ENCODE measurements around the gene PRPS2.

Gene PRPS2

DNA sequence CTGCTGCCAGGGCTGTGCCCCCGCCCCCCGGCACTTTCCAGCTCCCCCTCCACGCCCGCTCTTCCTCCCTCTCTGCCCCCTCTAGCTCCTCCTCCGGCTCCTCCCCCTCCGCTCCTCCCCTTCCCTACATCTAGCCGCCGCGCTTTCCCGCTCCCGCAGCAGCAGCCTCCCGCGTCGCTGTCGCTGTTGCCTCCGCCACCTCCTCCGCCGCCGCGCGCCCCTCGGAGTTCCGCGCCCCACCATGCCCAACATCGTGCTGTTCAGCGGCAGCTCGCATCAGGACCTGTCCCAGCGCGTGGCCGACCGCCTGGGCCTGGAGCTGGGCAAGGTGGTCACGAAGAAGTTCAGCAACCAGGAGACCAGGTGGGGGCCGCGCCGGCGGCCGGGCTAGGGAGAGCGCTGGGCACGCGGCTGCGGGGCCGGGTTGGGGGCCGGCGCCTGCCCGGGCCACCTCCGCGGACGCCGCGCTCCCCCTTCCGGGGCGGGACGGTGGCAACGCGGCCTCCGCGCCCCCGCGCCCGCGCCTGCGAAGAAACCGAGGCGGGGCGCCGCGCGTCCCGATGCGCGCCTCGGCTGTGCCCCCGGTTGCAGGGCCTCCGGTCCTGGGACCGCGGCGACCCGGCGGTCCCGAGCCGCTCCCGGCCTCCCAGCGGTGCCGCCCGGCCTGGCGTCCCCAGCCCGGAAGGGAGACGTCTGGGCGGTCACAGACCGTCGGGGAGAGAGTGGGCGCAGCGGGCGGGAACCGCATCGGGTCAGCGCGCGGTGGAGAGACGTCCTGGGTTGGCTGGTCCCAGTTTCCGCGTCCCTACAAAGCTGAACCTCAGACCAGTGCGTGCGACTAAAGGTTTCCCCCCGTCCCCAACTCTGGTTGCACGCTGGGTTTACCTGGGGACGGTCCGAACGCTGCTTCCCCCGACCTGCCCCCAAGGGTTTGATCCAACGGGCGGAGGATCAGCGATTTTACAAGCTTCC lies at the start of gene PRPS2:
PRPS2 (plus strand) TSS at position 156 of the 972 bp plus-strand sequence; CDS start at position 242, 86 bp downstream.
- DNase-seq (ENCODE audit: low spot score) = peak; percentile 58

DNA sequence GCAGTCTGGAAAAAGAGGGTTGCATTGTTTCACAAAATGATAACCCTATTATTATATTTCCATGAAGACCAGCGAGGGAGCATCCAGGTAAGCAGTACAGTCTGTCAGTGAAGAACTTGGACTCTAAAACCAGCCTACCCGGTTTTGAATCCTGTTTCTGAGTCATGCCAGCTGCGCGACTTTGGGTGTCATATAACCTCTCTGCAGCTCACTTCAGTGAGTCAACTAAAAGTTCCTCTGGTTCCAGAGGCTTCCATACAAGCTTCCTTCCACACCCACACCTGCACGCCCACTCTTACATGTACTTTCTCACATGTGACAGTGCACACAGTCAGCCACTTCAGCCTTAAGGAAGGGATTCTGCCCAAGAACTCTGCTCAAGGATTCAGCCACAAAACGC lies 49.8 kb upstream of the PRPS2 start:
- no peak for DNase-seq (ENCODE audit: low spot score)

DNA sequence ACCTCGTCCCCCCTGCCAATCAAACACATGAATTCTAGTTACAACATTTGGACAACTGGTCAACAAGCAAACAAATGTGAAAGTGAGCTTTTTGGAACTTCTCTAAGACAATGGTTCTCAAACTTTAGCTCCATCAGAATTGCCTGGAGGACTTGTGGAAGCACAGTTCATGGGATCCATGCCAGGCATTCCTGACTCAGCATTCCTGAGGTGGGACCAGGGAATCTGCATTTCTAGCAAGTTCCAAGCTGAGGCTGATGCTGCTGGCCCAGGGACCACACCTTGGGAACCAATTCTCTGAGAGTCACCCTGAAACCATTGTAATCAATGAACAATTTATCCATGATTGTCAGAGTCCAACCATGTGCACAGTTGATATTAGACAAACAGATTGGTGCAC lies 43.8 kb upstream of the PRPS2 start:
- DNase-seq (ENCODE audit: low spot score) = no peak

DNA sequence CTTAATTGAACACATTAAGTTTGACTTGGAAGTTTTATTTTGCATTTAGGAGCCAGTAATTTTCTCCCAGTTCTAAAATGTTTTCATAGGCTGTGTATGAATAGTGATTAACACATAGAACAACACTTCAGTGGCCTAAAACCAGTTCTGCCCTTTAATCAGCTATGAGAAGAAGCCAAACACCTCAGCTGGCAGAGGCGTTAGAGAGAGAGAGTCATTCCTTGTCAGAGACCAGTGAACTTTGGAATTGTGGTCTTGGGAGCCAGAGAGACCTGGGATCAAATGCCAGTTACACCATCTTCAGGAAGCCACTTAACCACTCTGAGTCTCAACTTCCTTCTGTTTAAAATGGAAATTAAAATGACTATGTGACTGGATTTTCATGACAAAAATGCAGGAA lies 39.3 kb upstream of the PRPS2 start:
- DNase-seq (ENCODE audit: low spot score) = no peak

DNA sequence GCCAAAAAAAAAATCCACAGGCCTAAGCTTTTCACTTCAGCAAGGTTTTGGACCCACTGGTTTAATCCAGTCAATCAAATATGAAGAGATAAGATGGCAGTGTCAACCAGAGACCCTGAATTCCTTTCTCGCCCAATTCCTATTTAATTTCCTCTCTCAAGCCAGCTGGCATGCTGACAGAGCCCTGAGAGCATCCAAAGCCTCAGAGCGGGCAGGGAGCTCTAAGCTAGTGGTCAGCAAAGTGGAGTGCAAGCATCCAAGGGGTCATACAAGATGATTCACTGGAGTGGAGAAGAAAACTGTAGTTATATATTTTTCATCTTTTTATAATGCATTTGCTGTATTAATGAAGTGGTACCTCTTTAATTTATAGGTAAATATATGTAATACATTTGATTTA lies 37.8 kb upstream of the PRPS2 start:
- no peak for DNase-seq (ENCODE audit: low spot score)

DNA sequence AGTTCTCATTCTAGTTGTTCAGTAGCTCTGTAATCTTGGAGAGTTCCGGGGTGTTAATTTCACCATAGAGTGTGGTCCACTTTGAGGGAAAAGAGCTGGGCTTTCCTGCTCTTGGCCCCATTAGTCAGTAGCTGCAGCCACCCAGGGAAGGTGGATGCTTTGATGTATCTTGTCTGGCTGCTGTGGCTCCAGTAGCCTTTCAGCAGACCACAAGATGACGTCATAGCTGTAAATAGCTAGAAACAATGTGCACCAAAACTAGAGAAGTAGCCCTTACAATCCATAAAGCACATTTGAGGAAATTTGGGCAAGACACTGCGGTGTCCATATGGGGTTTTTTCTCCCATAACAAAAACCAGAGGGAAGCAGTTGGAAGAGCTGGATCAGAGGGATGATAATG lies 32.9 kb upstream of the PRPS2 start:
- DNase-seq (ENCODE audit: low spot score) = peak; percentile 33

DNA sequence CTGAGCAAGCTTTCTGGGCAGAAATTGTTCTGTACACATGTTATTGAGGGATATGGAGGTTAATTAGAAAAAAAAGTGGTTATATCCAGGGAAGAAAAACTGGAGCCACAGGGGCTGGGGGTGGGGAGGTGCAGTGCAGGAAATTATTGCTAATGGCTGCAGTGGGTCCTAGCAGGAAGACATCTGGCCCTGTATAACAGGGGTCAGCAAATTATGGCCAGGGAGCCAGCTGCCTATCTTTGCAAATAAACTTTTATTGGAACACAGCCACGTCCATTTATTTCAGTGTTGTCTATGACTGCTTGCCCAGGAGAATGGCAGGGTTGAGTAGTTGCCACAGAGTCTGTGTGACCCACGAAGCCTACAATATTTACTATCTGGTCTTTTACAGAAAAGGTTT lies 23.4 kb upstream of the PRPS2 start:
- no peak for DNase-seq (ENCODE audit: low spot score)

DNA sequence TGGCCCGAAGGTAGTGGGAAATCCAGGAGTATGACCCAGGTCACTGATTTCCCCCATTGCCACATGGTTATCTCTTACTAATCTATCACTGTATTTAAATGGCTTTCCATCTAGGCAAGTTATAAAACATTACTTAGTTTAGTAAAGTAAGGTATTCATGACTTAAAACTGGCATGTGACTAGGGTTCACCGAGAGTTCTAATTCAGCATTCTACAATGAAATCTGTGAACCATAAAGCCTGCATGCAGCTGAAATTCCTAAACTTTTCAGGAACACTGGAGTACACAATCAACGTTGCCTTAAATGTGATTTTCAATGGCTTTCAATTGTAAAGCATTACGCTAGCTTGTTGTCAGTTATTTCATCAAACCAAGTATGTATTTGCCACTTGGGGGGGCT lies 22.7 kb upstream of the PRPS2 start:
- no peak for DNase-seq (ENCODE audit: low spot score)

DNA sequence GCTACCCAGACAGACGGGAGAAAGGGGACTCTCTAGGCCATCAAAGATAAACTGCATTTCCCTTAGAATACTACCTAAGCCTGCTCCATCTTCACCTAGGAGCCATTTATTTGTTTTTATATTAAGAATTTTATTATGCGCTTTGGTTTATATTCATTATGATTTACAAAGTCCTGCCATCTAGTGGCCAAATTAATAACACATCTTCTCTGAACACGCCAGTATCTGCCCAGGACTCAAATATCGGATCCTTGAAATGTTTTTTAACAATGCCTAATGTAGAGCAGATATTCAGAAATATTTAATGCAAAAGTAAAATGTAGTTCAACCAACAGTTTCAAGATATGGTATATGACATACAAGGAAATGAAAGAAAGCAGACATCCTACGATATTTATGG lies 20.8 kb upstream of the PRPS2 start:
- DNase-seq (ENCODE audit: low spot score) = peak; percentile 11

DNA sequence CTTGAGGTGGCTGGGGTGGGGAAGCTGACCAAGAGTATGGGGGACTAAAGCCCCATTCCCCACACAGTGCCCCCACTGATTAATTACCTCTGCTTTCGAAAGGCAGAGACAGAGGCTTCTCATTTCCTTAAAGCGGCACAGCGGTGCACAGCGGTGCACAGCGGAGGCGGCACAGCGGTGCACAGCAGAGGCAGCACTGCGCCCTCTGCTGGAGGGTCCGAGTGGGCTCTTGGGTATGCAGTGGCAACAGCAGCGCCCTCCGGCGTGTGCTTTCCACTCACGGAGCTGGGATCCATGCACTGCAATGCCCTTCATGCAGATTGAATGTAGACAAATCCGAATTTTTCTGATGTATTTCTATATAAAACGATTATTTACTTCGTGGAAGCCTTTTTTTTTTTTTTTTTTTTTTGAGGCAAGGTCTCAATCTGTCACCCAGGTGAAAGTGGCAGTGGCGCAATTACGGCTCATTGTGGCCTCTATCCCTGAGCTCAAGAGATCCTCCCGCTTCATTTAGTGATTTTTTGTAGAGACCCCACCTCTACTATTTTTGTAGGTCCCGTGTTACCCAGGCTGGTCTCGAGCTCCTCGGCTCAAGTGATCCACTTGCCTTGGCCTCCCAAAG lies 19.7 kb upstream of the PRPS2 start:
- no peak for DNase-seq (ENCODE audit: low spot score)

DNA sequence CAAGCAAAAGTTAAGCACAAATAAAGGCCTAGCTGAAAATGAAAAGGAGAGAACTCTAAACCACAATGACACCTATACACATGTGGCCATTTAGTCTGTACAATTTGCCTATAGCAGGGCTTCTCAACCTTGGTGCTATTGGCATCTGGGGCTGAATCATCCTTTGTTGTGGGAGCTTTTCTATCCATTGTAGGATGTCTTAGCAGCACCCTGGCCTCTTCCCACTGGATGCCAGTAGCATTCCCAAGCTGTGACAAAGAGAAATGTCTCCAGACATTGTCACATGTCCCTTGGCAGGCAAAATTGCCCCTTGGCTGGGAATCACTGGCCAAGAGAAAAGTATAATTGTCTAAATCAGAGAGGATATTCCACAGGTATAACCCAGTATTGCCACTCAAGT lies 13.5 kb upstream of the PRPS2 start:
- DNase-seq (ENCODE audit: low spot score) = peak; percentile 36

DNA sequence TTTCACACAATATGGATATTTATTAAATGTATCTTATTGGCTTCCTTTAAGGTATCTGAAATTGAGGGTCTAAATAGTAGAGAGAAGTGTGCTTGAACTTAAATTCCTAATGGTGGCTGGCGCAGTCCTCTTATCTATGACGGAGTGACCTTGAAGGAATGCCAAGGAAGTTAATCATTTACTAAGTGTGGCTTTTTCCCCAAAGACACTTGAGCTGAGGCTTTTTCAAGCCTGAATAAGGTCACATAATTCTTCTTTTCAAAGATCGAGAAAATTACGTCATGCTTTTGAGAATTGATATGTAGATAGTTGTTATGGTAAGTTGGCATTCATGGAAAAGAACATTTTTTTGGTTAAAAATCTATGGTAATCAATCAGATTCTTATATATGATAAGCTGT lies 11.7 kb upstream of the PRPS2 start:
- no peak for DNase-seq (ENCODE audit: low spot score)

DNA sequence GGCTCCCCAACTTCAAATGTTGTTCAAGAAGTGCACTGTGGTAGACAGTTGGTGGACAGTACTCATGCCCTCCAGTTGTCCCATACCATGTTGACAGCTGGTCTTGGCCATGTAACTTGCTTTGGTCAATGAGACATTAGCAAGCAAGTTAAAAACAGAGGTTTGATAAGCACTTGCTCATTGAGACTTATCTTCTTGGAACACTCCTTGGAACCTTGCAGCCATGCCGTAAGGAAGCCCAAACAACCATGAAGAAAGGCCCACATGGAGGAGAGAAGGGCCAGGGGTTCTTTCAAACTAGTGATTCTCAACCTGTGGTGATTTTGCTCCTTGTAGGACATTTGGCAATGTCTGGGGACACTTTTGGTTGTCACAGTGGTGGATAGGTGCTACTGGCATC lies 2.6 kb upstream of the PRPS2 start:
- DNase-seq (ENCODE audit: low spot score) = no peak

DNA sequence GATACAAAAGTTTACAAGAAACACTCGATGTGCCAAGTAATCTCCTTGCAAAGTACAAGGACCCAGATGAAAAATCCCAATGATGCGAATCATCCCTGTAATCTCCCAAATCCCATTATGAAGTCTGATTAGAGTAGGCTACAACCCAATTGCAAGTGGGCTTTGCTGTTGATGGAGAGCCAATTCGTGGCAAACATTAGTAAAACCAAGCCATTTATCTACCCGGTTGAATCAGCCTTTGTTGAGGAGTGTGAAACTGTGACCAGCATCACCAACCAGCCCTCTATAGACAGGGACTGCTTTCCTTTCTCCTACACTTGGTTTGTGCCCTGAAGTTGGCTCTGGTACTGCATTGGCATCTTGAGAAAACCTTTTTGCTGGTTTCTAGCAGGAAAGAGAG lies 1.2 kb upstream of the PRPS2 start:
- DNase-seq (ENCODE audit: low spot score) = no peak

DNA sequence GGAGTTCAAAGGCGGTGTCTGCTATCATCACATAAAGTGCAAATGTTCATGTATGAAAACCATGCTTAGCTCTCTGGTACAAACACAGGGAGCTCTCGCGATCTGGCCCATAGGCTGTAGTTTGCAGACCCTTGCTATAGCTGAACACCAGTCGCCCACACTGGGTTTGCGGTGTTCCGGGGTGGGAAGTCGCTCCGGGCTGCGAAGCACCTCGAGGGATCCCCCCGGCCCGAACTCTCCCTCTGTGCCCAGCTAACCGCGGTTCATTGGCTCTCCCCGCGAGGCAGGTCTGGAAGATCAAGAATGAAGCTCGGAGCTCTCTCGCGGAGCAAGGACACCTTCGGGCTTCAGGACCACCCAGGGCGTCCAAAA lies 341 bp upstream of the PRPS2 start:
- peak; percentile 18 for DNase-seq (ENCODE audit: low spot score)

DNA sequence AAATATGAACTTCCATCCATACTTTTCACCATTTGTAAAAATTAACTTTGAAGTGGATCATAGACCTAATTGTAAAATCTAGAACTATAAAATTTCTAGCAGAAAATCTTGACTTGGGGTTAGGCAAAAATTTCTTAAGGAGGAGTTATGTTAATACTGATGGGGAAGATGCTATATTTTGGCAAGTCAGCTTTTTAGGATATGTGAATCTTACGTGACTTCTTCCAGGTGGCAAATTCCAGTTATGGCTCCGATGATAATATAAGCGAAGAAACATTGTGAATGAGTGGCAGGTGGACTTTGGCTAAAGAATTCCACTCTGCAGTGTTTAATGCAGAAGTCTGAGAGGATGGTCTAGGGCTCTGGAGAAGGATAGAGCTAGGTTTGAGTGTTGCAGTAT lies 1.5 kb downstream of the PRPS2 start:
- no peak for DNase-seq (ENCODE audit: low spot score)

DNA sequence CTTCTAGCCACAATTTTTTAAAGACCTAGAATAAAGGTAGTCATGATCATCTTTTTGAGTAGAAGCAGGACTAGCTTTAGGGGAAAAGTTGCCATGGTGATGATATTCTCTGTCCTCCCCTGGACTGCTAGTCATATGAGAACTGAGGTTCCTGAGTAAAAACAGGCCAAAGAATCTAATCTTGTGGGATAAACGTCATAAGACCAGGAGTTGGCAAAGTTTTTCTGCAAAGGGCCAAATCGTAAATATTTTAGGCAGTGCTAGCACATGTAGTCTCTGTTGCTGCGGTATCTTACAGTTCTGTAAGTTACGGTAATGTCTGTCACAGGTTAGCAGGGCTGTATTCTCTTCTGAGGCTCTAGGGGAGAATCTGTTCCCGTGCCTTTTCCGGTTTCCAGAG lies 3.4 kb downstream of the PRPS2 start:
- no peak for DNase-seq (ENCODE audit: low spot score)

DNA sequence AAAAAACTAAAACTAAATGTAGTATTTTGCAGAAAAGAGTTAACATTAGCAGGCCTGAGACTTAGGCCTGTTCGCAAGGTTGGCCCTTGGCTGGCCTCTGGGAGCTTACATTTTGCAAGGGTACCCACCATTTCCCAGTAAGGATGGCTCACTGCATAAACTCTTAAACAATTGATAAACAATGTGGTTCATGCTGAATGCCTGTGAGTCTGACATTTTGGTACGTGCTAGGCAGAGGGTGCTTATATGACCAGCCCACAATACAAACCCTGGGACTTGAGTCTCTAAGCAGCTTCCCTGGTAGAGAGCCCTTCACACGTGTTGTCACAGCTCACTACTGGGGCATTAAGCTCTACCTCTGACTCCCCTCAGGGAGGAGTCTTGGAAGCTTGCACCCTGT lies 7.4 kb downstream of the PRPS2 start:
- DNase-seq (ENCODE audit: low spot score) = no peak

DNA sequence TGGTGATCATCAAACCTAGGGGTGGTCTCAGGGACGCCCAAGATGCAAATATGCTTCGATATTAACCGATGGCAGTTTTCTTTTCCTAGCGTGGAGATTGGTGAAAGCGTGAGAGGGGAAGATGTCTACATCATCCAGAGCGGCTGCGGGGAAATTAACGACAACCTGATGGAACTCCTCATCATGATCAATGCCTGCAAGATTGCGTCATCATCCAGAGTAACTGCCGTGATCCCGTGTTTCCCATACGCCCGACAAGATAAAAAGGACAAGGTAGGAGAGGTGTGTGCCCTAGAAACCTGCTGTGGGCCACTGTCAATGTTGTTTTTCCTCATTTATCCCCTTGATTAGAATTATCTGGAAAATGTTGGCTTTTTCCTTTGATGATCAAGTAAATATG lies 7.9 kb downstream of the PRPS2 start:
- no peak for DNase-seq (ENCODE audit: low spot score)

DNA sequence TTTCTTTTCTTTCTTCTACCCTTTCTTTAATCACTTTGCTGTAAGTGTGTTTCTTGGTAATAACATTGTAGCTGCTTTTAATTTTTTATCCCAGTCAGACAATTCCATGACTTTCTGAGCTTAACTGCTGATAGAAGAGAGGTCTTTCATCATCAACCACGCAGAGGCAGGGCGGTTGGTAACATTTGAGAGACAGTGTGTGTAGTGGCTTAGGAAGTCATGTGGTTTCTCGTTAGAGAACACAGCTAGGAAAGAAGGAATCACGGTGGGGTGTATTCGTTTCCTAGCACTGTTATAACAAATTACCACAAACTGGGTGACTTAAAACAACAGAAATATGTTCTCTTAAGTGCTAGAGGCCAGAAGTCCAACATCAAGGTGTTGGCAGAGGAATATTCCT lies 11.5 kb downstream of the PRPS2 start:
- no peak for DNase-seq (ENCODE audit: low spot score)

DNA sequence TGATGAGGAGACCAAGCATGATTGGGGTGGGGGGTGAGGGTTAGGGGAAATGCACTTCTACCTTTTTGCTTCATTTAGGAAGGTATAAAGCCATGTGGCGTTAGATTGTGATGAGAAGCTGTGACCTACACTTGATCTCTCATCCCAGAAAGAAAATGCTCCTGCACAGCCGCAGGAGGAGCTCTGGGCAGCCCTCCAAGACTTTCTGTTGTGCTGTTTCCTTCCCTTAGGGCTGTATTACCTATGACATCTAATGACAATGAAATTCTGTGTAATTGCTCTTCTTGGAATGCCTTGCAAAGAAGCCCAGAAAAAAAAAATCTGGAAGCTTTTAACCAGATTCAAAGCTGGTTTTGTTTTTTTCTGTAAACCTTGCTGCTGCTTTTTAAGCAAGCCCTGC lies 13.4 kb downstream of the PRPS2 start:
- no peak for DNase-seq (ENCODE audit: low spot score)

DNA sequence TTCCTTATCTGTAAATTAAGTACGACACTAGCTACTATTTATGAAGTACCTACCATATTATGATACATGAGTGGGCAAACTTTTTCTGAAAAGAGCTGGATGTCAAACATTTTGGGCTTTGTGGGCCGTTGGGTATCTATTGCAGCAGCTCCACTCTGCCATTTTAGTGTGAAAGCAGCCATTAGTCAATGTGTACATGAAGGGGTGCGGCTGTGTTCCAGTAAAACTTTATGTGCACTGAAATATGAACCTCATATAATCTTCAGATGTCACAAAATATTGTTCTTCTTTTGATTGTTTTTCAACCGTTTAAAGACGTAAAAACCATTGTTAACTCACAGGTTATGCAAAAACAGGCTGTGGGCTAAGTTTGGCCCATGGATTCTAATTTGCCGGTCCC lies 14.1 kb downstream of the PRPS2 start:
- DNase-seq (ENCODE audit: low spot score) = no peak

DNA sequence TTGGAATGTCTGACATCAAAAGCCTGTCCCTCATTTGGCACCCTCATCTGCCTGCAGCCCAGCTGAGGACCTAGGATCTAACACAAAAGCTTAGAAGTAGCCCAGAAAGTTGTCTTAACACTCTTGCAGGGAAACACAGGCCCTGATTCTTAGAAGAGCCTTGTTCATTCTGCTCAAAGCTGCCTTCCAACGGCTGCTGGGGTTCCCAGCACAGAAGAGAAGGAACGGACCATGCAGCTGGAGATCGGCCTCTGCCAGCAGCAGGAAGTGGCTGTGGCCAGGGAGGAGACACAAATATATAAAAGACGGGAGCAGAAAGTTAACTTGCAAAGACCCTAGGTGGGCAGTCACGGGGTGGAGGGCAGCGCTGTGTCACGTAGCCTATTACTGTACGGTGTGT lies 20.4 kb downstream of the PRPS2 start:
- DNase-seq (ENCODE audit: low spot score) = no peak

DNA sequence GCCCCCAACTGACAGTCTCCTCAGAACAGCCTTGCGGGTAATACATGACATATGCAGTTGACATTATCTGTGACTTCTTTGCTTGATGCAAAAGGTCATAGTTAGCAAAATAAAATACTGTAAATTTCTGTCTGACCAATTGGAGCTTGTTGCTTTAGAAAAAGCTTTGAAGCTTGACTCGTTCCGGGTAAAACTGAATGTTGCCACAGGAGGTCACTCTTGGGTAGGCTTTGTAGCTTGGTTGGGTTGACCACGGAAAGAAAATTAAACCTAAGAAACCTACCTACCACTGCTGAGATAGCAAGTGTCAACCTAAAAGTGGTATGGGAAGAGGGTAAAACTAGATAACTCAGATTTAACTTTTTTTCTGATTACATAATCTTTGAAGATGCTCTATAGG lies 23.2 kb downstream of the PRPS2 start:
- peak; percentile 25 for DNase-seq (ENCODE audit: low spot score)

Data from SW480 (cell line).